ENCODE measurements around the gene KY.
"Not testable (repeated sequence)": the region's sequence is repeated elsewhere in the genome, so short reads cannot be mapped to it uniquely, and the experiment has no call there.

Gene KY

DNA sequence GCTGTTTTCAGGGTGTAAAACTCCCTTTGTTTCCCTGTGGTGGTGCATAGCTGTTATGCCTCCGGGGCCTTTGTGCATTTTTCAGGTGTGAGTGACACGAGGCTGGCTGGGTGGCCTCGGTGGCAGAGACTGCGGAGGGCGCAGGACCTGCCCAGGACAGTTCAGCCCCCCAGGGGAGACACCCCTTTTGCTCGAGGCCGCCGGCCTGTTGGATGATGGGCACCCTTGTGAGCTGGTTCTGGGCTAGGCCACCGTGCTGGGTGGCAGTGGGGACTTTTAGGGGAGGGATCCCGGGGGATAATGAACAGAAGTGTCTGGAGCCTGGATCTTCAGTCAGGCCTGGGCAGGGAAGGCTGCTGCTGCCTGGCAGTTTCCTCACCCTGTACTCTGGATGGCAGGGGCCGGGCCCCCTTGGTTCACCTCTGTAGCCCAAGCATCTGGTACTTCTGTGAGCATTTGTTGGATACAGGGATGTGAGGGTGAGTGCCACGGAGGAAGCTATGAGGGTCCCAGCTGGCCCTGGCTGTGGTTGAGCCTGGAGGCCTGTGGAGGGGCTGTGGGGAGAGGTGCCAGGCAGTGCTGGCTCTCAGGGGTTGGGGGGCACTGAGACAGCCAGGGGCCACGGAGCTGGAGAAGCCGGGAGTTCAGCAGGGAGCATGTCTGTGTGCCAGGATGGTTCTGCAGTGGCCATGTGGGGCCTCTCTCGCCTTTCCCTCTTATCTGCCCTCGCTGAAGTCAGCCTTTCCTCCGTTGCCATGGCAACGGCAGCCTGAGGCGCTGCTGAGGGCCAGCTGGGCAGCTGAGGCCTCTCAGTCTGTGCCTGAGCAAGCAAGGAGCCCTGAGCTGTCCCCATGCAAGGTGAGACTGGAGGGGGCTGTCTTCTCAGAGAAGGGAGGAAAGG is 49.0 kb downstream of the KY start:
- no peak for DNase-seq (ENCODE audit: low read depth)

DNA sequence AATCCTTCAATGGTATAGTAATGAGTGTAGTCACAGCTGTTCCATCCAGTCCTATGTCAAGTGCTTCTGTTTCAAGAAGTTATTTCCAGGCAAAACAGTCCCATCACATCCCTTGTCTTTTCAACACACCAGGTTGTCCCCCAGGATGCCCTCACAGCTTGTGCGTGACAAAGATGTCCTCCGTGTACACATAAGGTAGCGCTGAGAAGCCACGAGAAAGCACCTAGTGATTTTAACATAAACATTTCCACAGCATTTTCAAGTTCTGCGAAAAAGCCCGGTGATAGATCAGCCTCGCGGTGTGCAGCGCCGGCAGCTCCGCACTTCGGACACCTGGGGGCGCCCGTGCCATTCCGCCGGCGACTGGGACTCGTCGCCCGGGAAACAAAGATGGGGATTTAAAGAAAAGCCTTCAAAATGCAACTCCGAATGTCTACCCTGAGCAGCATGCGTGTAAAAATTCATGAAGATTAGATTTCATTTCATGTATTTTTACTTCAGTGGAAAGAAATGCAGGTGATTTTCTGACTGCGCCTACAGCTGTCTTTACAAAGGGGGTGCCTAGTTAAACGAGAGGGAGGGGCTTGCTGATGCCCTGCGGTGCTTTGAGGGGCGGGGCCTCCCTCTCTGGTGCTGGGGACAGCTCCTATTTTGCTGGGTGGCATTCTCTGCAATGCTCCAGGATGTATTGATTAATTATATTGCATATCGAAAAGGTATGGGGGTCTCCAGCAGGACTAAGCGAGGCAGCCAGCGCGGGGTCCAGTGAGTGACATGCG is 49.9 kb downstream of the KY start:
- DNase-seq (ENCODE audit: low read depth) = peak; percentile 55

GRCh38 chr3:134600206-134600605 is 50.6 kb downstream of the KY start:
- DNase-seq (ENCODE audit: low read depth) = peak; percentile 83

DNA sequence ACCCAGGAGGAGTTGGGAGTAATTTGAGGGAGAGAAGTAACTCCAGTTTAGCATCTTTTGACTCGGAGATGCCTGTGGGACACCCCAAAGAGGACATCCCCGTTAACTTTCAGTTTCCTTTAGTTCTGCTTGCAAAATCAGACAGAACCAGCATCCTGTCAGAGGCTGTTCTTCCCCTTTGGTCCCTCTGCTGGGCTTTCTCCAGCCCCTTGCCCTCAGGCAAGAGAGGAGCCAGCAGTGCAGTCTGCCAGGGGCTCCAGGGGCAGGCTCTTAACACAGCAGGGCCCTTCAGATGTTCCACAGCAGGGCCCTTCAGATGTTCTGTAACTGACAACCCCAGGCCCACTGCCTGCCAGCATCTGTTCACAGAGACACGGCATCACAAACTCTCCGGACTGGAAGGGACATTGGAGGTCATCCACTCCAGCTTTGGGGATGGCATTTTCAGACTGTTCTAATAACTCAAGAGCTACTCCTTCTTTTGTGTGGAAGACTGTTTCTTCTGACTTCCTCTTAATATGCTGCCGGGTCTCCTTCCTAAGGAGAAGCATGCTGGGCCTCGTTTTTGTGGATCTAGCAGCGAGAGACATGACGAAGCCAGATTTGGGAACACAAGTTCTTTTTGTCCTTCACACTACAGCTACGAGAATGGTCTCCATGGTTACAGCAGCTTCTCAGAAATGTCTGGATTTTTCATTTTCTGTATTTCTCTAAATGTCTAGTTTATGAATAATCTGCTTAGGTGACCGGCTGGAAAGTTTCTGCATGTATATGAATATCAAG is 51.9 kb downstream of the KY start:
- no peak for DNase-seq (ENCODE audit: low read depth)

- DNase-seq (ENCODE audit: low read depth) = no peak
Measured at GRCh38 chr3:134597390-134597970, 53.3 kb downstream of the KY start.

DNA sequence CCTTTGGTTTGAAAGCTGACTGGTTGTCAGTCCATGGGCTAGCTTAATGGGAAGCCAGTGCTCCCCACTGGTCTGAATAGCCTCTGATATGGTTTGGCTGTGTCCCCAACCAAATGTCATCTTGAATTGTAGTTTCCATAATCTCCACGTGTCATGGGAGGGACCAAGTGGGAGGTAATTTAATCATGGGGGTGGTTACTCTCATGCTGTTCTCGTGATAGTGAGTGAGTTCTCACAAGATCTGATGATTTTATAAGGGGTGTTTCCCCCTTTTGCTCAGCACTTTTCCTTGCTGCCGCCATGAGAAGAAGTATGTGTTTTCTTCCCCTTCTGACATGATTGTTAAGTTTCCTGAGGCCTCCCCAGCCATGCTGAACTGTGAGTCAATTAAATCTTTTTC is 55.8 kb downstream of the KY start:
- DNase-seq (ENCODE audit: low read depth) = not testable (repeated sequence)

DNA sequence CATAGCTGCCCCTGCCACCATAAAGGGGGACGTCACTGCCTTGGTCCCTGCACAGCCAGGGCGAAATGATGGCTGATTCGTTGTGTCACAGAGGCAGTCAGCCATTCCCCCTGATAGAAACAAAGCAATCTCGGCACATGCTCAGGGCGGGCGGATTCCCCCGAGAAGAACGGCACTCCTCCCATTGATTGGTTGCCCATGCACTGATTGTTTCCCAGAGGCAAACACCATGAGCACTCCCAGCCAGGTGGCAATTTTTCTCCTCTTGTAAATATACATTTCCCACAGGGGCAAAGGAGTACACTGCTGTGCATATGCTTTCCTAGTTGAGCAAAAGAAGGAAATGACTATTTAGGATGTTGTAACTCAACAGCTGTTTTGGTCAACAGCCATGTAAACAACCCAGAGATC is 56.5 kb downstream of the KY start:
- no peak for DNase-seq (ENCODE audit: low read depth)

- DNase-seq (ENCODE audit: low read depth) = no peak
Measured at GRCh38 chr3:134592806-134593205, 58.0 kb downstream of the KY start.

- no peak for DNase-seq (ENCODE audit: low read depth)
Measured at GRCh38 chr3:134590766-134591165, 60.1 kb downstream of the KY start.

DNA sequence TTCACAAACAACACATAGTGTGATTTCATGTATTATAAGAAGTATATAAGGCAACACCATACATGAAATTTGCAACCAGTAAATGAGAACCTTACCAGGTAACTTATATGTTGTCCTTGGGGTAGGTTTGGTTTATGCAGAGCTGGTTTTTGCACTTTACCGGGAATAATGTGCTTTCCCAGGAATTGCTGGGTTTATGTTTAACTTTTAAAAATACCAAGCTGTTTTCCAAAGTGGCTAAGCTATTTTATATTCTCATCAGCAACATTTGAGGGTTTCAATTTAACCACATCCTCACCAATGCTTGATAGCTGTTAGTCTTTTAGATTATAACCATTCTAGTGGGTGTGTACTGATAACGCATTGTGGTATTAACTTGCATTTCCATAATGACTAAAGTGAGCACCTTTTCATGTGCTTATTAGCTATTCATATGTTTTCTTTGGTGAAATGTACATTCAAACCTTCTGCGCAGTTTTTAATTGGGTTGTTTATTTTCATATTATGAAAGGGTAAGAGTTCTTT is 71.6 kb downstream of the KY start:
- DNase-seq (ENCODE audit: low read depth) = no peak

- DNase-seq (ENCODE audit: low read depth) = no peak
Measured at GRCh38 chr3:134576831-134577230, 74.0 kb downstream of the KY start.

DNA sequence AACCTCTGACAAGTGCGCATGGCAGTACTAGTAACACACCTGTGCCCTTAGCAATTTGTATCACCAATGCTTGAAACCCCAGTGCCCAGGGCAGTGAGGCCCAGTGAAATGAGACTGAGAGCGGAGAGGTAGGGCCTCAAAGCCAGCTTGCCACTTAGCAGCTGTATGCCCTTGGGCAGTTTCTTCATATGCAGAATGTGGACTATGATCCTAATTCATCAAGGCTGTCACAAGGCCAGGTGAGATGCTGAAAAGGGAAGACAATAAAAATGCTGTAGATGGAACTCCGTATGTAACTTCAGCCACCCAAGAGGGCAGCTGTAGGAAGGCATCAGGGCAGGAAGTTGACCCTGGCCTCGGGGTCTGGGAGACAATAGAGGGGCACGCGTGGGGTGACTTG is 74.4 kb downstream of the KY start:
- no peak for DNase-seq (ENCODE audit: low read depth)

DNA sequence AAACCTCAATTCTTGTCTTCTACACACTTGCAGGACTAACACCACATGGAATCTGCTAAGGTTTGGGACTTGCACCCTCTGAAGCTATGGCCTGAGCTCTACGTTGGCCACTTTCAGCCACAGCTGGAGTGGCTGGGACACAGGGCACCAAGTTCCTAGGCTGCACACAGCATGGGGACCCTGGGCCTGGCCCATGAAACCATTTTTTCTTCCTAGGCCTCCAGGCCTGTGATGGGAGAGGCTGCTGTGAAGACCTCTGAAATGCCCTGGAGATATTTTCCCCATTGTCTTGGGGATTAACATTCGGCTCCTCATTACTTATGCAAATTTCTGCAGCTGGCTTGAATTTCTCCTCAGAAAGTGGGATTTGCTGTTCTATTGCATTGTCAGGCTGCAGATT is 80.9 kb downstream of the KY start:
- not testable (repeated sequence) for DNase-seq (ENCODE audit: low read depth)

DNA sequence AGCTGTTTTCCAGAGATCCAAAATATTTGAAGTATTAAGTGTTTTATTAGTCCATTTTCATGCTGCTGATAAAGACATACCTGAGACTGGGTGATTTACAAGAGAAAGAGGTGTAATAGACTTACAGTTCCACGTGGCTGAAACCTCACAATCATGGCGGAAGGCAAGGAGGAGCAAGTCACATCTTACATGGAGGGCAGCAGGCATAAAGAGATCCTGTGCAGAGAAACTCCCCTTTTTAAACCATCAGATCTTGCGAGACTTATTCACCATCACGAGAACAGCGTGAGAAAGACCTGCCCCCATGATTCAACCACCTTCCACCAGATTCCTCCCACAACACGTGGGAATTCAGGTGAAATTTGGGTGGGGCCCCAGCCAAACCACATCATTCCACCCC is 82.0 kb downstream of the KY start:
- DNase-seq (ENCODE audit: low read depth) = no peak

DNA sequence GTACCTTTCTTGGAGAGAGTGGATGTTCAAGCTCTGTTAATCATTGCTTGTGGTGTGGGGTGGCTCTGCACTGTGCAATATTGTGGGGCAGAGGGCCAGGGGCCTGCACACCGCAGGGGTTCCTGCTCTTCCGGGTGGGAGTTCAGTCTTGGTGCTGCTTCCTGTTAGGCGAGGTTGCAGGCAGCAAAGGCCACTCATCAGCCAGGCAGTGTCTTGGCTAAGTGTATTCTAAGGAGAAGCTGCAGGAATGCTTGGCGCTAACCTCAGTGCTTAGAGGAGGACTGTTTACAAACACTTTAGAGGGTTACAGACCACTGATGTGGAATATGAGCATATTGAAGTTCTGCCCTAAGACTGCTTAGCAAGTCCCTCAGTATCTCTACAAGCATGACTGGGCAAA is 83.2 kb downstream of the KY start:
- no peak for DNase-seq (ENCODE audit: low read depth)

GRCh38 chr3:134564991-134565390 is 85.8 kb downstream of the KY start:
- no peak for DNase-seq (ENCODE audit: low read depth)

- DNase-seq (ENCODE audit: low read depth) = no peak
Measured at GRCh38 chr3:134563601-134564000, 87.2 kb downstream of the KY start.

DNA sequence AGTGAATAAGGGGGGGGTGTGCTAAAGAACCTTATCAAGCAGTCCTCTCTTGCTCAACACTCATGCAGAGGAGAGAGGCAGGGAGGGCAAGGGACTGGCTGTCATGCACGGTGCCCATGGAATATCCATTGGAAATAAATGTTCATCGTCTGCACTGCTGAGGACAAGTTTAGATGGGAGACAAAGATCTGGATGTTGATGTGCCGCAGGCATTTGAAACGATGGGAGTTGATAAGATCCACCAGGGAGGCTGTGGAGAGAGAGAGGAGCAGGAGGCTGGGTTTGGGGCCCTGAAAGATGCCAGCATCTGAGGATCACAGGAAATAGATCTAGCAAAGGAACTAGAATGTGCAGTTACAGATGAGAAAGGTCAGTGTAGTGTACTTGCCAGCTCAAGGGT is 88.8 kb downstream of the KY start:
- no peak for DNase-seq (ENCODE audit: low read depth)

DNA sequence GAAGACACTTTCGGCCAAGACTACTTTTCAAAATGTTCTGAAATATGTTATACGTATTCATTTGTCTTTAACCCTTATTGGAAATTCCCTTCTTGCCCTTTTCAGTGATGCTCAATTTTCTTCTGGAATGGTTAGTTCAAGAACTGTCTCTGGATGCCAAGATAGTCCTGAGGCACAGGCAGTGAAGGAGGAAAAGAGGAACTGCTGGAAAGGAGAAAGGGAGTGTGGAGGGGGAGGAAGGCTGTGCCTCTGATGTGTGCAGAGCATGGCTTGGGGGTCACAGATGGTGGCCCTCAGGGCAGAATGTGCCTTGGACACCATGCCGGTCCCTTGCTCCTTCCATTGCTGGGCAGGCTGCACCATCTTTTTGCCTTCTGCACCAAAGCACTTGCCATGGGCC is 91.2 kb downstream of the KY start:
- no peak for DNase-seq (ENCODE audit: low read depth)
